ENCODE data around the gene INHBB. TPM values are rescaled to one million over a fixed set of nuclear protein-coding genes. Genes with fewer than 3 reads are reported as not detected.

INHBB gene
- 0.82 TPM for total RNA-seq

GRCh38 chr2:120346026-120346666 lies at the start of gene INHBB:
Gene INHBB (plus strand): TSS chr2:120346136. CDS start chr2:120346189, 53 bp downstream.

Other genes with a start within 250 kb of the INHBB start
- 34.2 TPM for gene TMEM185B, start 122.7 kb upstream of the INHBB start, total RNA-seq
- gene RALB, start 93.3 kb upstream of the INHBB start, total RNA-seq: 41.0 TPM

Data from metanephros (tissue), 1 donor.